ENCODE results near the gene UBE2K.
"Not testable (repeated sequence)": the region's sequence is repeated elsewhere in the genome, so short reads cannot be mapped to it uniquely, and the experiment has no call there.

Gene UBE2K

GRCh38 chr4:39732728-39733127 is 34.8 kb downstream of the UBE2K start:
- DNase-seq, result peak; percentile 78

GRCh38 chr4:39739591-39739990 is 41.7 kb downstream of the UBE2K start:
- not testable (repeated sequence) for DNase-seq

DNA sequence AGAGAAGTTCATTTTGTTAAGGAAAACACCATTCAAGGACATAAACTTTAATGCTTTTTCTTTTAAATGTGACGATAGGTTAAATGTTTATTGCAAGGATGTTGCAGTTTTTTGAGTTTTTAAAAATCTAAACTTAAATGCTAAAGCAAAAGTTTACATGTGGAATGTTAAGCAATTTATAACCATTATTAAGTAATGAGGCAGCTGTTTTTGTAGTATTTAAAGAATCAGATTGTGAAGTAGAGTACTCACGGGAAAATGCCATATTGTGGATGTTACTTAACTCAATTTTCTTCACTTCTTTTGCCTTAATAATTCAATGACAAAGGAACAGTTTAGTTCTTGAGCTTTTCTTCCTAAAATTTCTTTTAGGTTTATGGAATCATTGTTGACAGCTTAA is 43.5 kb downstream of the UBE2K start:
- DNase-seq, result no peak

GRCh38 chr4:39745920-39746319 is 48.0 kb downstream of the UBE2K start:
- DNase-seq, result no peak

DNA sequence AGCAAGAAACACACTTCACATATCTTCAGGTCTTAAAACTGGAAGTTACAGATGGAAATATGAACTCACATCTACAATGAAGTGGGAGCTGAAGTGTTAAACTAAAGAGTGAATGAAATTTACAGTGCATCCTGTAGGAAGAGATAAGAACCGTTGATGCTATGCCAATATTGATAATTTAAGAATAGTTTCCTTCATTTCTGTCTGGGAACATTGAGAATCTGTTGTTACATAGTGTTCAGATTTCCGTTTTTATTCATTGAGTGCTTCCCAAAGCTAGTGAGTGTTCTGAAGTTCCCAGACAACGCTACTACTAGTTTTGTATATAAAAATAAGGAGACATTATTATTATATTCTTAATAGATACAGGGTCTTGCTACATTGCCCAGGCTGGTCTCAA is 52.3 kb downstream of the UBE2K start:
- DNase-seq, result no peak

GRCh38 chr4:39754309-39754708 is 56.4 kb downstream of the UBE2K start:
- DNase-seq, result no peak

GRCh38 chr4:39756159-39756558 is 58.2 kb downstream of the UBE2K start:
- no peak for DNase-seq

- DNase-seq, result no peak
Observed at GRCh38 chr4:39758176-39758575, 60.2 kb downstream of the UBE2K start.

- DNase-seq, result no peak
Observed at GRCh38 chr4:39759569-39759968, 61.6 kb downstream of the UBE2K start.

- DNase-seq, result no peak
Observed at GRCh38 chr4:39761005-39761667, 63.2 kb downstream of the UBE2K start.

DNA sequence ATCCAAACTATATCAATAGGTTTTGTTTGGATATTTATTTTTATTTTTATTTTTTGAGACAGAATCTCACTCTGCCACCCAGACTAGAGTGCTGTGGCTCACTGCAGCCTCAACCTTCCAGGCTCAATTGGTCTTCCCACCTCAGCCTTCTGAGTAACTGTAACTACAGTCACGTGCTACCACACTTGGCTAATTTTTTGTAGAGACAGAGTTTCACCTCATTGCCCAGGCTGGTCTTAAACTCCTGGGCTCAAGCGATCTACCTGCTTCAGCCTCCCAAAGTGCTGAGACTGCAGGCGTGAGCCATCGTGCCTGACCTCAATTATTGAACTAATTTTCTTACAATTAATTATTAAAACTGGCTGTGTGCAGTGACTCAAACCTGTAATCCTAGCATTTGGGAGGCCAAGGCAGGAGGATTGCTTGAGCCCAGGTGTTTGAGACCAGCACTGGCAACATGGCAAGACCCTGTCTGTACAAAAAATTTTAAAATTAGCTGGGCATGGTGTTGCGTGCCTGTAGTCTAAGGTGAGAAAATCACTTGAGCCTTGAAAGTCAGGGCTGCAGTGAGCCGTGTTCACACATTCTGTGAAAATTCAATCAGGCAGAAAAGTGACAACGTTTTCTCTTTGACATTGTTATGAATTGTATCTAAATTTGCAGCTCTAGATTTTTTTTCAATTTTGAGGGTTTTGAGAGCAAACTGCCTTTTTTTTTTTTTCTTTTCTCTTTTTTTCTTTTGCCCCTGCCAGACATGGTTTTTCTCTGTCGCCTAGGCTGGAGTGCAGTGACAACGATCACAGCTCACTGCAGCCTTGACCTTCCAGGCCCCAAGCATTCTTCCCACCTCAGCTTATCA is 66.0 kb downstream of the UBE2K start:
- no peak for DNase-seq

- DNase-seq, result no peak
Observed at GRCh38 chr4:39770005-39770404, 72.1 kb downstream of the UBE2K start.

- no peak for DNase-seq
Observed at GRCh38 chr4:39770471-39770870, 72.5 kb downstream of the UBE2K start.

GRCh38 chr4:39770969-39771724 is 73.2 kb downstream of the UBE2K start:
- DNase-seq, result no peak

DNA sequence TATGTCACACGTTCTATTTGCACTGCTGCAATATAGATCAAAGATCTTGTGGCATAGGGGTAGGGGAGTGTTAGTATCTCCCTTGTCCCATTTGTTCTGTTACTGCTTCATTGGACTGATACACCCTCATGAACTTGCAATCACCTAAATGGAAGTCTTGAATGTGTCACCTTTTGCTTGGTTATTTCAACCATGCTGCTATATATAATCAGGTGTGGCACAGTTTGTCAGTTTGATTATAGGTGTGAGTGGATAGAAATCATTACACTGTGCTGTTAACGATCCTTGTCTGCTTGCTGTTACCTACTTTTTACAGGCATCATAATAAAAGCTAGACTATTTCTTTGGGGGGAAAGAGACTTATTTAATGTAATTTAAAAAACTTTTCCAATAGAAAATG is 84.1 kb downstream of the UBE2K start:
- DNase-seq, result not testable (repeated sequence)

DNA sequence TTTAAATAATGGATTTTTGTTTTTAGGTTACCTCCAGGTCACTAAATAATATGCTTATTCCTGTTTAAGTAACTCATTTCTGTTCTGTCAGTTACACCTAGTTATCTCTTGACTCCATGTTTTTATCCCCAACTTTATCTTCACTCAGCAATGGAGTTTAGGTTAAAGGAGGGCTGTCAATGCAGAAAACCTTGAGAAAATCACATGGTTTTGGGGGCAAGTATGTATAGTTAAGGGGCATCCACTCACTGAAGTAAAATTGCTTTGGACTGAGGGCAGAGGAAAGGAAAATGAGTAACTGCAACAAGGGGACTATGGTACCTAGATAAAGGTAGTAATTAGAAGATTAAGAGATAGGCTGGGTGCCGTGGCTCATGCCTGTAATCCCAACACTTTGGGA is 87.1 kb downstream of the UBE2K start:
- no peak for DNase-seq

DNA sequence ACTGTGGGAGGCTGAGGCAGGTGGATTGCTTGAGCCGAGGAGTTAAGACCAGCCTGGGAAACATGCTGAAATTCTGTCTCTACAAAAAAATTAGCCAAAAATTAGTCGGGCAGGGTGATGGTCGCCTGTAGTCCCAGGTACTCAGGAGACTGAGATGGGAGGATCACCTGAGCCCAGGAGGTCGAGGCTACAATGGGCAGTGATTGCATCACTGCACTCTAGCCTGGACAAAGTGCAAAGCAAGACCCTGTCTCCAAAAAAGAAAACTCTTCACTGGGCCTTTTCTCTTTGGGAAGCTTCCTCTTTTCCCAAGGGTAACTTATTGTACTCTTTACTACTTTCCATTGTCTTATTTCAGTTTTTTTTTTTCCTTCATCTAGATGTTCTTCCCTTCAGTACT is 88.9 kb downstream of the UBE2K start:
- DNase-seq, result no peak

GRCh38 chr4:39792128-39792527 is 94.2 kb downstream of the UBE2K start:
- DNase-seq, result no peak

DNA sequence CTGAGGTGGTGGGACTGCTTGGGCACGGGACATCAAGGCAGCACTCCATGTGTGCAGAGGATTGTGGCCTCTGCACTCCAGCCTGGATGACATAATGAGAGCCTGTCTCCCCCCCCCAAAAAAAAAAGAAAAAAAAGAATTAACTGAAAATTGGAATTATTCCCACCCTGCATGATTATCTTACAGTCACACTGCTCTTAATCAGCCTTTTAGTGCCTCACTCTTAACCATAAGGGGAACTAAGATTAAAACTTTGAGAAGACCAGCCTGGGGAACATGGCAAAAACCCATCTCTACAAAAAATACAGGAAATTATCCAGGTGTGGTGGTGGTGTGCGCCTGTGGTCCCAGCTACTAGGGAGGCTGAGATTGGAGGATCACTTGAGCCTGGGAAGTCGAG is 94.6 kb downstream of the UBE2K start:
- DNase-seq, result no peak

DNA sequence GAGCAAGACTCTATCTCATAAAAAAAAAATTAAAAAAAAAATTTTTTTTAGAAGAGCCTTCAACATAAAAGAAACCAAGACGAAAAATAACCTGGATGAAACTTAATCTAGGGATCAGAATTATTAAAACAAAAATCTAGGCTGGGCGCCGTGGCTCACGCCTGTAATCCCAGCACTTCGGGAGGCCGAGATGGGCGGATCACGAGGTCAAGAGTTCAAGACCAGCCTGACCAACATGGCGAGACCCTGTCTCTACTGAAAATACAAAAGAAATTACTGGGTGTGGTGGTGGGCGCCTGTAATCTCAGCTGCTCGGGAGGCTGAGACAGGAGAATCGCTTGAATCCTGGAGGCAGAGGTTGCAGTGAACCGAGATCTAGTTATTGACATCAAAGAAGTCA is 95.0 kb downstream of the UBE2K start:
- DNase-seq, result not testable (repeated sequence)

GRCh38 chr4:39802005-39802404 is 104.1 kb downstream of the UBE2K start:
- DNase-seq, result no peak

DNA sequence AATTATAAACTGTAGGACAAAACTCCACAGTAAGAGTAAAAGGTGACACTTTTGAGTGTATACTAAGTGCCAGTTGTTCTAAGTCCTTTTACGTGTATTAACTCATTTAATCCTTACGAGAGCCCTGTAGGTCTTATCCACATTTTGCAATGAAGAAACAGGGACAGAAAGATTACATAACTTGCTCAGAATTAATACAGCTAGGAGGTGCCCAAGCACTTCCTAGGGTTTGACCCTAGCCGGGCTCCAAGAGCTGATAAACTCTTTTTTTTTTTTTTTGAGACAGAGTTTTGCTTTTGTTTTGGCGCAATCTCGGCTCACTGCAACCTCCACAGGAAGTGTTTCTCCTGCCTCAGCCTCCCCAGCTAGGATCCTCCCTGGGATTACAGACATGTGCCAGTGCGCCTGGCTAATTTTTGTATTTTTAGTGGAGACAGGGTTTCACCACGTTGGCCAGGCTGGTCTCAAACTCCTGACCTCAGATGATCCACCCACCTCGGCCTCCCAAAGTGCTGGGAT is 110.4 kb downstream of the UBE2K start:
- DNase-seq, result no peak

- no peak for DNase-seq
Observed at GRCh38 chr4:39812500-39812899, 114.6 kb downstream of the UBE2K start.
